ENCODE measurements around the gene GAREM1.

Gene GAREM1

DNA sequence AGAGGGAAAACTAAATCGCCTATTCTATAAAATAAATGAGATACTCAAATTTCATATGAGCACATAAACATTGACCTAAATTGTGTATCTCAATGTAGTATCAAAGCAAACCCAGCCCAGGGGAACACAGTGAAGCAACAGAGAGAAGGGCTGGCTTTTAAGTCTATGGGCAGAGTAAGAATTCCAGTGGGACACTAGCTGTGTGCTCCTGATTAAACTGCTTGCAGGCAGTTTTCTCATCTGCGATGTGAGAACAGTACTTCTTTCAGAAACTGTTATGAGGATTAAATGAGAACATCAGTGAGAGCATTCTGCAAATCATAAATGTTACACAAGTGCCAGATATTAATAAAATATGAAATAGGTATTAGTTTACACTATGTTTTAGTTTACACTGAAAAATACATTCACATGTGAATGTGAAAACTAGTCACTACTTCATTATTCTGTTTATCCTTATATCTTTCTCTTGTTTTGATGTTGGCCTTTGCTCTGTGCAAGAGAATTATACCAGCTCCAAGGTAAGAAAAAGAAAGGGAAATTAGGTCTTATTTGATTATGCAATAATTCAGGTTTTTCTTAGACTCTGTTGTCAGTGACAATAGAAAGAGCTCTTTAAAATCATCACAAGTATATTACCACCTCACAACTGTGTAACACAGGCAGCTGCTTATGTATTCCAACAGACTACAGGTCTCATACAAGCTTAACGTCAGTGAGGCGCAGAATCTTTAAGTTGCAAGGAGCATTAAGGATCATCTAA lies 47.5 kb downstream of the GAREM1 start:
- DNase-seq: no peak

DNA sequence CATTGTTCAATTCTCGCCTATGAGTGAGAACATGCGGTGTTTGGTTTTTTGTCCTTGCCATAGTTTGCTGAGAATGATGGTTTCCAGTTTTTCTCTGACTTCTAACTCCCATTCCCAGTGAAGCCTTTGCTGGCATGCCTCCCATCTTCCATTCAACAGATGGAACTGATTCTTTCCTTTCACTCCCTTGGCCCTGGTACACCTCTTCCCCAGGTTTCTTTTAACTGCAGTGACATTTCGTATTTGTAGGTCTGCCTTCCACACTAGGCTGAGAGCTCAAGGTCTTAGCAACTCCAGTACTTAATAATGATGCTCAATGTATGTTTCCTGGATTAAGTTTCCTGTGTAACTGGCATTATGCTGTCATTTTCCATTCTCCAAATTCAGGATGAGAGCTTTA lies 48.5 kb downstream of the GAREM1 start:
- DNase-seq: no peak

DNA sequence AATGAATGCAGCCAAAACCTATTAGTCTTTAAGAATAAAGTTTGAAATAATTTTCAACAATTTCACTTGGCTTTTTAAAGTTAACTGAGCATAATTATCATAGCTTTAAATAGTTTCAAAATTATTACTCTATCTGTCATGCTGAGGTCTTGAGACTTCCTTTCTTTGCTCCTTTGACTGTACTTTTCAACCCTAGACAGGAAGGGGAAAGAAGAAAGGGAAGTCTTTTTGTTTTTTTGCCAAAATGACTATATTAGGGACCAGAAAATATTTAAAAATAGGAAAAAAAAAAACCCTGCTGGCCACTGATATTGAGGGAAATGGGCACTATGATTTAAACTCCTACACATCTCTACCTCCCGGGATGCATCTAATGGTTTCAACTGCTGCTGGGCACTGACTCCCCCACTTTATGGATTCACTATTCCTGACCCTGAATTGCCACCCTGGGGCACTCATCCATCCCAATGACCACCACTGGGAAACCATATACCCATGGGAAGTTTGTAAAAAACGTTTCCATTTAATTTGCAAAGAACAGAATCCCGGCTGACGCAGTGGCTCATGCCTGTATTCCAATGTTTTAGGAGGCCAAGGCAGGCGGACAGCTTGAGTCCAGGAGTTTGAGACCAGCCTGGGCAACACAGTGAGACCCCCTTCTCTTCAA lies 50.5 kb downstream of the GAREM1 start:
- no peak for DNase-seq

DNA sequence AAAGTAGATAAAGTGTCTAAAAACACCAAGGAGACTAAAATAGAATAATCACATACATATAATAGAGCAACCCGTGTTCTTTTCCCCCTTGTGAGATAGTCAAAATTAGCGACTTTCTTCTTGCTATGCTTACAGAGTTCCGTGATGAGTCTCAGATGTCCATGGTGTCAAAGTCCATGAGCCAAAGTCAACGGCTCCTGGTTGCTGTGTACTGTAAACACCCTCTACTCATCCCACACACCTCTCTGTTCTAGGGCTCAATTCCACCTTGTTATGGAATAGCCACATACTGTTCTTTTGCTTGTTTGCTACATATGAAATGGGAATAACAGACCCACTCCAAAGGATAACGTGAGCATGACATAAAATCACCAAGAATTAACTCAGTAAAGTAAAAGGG lies 52.5 kb downstream of the GAREM1 start:
- DNase-seq: no peak

DNA sequence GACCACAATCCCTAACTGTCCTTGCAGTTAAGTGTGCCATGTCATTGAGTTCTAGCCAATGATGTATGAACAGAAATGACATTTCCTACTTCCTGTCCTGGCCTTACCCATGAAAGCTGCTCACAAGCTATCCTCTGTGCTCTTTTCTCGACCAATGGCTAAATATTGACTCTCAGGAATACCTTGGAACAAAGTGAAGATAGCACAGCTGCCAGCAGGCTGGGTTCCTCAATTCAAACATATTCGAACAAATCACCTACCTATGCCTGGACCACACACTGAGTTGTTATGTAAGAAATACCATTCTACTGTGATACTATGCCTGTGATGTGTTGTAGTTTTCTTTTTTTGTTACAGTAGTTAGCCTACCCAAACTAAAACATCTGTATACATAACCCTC lies 65.1 kb downstream of the GAREM1 start:
- DNase-seq: no peak

DNA sequence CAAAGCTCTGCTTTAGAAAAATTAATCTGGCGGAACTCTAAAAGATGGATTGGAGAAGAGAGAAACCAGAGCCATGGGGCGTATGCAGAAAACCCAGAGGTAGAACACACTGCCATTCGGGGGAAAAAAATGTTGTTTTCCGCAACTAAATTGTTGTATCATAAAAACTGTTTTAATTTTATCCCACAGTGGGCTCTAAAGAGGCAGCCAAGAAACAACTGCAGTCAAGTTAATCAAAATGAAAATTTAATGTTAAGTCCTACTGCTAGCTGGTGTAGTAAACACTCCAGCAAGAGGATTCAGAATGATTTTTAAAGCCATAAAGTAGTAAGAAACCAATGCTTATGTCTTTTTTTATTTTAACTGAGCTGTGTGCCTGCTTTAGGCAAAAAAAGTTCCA lies 69.1 kb downstream of the GAREM1 start:
- no peak for DNase-seq

DNA sequence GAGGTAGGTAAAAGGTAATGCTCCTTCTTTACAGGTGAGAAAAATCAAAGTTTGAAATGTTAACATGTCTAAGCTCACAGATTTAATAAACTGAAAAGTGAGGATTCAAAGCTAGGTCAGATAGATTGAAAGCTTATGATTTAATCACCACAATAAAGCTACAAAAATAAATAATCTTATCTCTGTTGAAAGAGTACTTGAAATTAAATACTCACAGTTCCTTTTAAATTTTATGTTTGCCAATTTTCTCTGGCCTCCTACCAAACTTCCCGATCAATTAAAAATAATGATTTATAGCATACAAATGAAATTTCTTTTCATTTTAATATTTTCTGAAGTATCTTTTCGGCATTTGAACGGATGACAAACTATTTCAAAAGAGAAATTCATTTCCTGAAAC lies 77.3 kb downstream of the GAREM1 start:
- no peak for DNase-seq

DNA sequence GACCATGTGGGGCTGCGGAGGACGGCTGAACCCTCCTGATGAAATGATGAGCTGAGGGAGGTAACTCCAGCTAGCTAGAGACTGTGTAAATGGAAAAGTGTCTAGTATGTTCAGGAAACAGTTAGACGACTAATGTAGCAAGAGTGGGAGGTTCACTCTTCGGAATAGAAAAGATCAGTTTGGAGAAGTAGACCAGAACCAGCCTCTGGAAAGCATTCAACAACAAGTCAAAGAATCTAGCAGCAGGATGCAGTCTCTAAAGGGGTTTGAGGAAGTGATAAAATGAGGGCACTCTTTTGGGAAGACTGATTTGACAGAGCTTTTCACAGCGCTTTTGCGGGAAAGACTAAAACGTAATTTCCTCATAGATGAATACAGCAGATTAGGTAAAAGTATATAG lies 79.6 kb downstream of the GAREM1 start:
- no peak for DNase-seq

DNA sequence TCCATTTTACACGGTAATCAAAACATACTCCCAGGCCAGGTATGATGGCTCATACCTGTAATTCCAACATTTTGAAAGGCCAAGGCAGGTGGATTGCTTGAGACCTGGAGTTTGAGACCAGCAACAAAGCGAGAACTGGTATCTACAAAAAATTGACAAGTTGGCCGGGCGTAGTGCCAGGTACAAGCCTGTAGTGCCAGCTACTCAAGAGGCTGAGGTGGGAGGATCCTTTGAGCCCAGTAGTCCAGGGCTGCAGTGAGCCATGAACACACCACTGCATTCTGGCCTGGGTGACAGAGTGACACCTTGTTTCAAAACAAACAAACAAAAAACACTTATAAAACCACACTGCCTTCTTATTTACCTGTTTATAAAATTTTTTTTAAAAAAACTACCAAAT lies 80.8 kb downstream of the GAREM1 start:
- DNase-seq: no peak

DNA sequence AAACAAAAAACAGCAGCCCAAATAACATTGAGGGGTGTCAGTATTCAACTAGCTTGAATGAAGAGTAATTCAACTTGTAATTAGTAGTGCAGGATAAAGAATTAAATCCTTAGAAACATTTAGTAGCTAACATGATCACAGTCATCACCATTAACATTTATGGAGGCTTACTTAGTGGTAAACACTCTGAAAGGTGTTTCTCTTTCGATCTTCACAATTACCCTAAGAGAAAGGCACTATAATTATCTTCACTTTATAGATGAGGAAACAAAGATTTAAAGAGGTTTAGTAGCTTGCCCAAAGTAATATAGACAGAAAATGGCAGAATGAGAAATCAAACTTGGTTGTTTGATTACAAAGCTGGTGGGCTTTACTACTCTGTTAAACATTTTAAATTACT lies 81.5 kb downstream of the GAREM1 start:
- DNase-seq: no peak

DNA sequence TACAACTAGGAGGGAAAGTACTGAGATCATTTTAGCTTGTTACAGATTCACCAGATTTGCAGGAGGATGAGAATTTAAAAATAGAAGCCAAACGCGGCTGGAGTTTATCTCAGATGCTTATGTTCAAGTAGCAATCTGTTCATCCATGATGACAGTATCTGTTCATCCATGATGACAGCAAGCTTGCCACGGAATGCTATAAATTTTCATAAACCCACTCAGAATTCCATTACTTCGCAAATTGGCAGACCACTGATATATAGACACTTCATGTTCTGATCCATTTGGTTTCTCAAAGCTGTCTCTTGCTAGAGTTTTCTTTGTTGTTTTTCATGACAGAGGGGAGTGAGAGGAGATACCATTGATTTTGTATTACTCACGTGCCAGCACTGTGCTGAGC lies 84.2 kb downstream of the GAREM1 start:
- DNase-seq: no peak

DNA sequence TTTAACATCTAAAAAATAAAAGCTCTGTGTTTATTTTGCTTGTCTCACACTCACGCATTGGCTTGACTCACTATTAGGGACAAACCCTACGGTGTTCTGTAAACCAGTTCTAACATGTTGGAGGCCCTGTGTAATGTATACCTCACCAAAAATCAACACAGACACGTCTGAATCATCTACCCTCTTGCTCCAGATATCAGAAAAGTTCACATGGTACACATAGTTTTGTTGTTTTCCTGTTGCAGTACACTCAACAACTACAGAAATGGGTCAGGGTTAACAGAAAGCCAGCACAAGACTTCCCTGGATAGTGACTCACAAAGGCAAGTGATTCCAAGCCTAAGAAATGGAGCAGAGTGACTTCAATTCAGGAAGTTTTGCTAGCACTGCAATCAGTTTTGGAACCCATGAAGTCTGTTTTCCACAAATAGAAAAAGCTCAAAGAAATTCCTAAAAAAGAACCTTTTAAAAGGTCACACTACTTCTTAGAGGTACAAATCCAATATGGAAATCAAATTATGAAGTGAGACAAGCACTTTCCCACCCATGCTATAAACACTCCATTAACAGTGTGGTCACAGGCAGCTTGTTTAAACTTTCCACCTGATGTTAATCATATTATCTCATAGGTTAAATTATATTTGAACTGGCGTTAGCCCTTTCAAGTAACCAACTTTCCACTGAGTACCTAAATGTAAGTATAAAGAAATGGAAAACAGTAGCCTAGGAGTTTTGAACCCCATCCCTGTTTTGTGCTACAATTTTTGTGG lies 87.4 kb downstream of the GAREM1 start:
- DNase-seq: no peak

DNA sequence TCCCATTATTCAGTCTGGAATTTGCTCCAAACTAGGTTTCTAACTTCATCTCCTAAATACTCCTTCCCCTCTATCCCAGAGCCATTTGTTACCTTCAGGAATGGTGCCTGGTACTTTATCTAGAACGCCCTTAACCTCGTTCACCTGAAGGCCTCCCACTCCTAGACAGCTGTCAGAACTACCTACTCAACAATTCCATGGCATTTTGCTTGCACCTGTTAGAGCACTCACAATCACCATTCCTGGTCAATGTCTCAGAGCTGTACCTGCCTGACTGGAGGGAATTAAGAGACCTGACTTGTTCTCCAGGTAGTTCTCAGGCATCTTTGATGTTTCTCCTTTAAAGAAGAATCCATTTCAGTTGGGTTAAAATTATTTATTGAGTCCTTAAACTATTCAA lies 88.9 kb downstream of the GAREM1 start:
- DNase-seq: no peak

DNA sequence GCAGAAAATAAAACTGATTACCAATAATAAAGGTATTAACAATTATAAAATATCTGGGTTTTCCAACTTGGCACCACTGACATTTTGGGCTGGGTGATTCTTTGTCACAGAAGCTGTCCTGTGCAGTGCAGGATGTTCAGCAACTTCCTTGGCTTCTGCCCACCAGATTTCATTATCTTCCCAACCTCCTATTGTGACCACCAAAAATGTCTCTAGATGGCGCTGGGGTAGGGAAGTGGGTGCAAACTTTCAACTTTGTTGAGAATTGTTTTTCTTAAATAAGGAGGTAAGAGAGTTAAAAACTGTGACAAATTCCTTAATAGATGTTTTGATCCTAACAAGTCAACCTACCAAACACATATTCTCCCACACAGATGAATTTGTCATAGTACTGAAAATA lies 90.1 kb downstream of the GAREM1 start:
- DNase-seq: no peak

DNA sequence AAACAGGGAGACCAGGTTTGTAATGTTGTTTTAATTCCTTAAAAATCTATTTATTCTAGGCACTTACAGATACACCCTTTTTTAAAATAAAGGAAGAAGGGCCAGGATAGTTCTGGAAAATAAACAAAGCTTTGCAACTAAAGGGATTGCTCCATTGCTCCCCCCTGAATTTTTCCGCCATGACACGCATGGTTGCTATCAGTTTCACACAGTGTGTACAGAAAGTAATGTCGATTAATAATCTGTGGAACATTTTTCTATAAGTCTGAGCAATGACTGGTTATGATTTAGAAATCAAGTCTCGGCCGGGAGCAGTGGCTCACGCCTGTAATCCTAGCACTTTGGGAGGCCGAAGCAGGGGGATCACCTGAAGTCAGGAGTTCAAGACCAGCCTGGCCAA lies 90.8 kb downstream of the GAREM1 start:
- DNase-seq: no peak

DNA sequence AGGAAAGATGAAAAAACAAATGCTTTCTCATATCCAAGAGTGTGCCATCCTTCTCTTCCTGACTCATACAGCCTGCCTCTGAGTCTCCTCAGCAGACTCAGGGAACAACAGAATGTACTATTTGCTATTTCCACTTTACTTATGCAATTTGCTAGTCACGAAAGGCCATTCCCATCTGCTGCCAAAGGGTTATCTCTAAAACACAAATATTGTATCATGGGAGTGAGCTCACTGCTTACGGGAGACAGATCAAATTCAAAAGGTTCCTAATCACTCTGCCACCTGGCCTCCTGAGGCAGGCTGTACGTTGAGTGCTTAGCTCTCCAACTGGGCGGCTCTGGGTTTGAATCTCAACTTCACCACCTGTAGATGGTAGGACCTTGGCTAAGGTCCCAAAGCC lies 92.0 kb downstream of the GAREM1 start:
- no peak for DNase-seq

DNA sequence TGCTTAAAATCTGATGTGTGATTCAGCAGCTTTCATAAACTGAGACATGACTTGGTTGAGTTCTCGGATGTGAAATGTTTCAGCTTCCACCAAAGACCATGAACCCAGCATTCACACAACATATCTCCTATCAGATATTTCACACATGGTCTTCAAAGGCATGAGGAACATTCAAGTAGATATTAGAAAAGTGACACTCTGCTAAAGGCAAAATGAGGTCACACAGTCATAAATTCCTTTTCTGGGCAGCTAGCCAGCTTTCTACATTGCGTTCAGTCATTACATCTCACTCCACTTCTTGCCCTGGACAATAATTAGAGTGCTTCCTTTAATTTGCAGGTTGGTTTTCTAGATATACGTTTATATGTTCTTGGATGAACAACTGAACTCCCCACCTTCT lies 96.7 kb downstream of the GAREM1 start:
- no peak for DNase-seq

DNA sequence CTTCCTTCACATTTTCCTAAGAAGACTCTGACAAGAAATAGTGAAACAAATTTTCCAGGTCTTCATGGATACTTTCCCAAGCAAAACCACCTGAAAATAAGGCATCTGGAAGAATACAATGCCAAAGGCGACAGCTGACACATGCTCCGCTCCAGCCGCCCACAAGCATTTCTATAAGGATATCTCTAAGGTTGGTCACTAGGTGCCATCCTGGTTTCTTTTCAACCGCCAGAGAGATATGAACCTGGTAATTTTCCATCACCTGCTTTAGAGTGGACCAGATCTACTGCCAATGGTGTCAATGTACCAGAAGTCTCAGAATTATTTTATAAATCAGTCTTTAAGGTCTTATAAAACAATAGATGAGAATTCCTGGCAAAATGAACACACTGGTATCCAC lies 97.2 kb downstream of the GAREM1 start:
- DNase-seq: no peak

DNA sequence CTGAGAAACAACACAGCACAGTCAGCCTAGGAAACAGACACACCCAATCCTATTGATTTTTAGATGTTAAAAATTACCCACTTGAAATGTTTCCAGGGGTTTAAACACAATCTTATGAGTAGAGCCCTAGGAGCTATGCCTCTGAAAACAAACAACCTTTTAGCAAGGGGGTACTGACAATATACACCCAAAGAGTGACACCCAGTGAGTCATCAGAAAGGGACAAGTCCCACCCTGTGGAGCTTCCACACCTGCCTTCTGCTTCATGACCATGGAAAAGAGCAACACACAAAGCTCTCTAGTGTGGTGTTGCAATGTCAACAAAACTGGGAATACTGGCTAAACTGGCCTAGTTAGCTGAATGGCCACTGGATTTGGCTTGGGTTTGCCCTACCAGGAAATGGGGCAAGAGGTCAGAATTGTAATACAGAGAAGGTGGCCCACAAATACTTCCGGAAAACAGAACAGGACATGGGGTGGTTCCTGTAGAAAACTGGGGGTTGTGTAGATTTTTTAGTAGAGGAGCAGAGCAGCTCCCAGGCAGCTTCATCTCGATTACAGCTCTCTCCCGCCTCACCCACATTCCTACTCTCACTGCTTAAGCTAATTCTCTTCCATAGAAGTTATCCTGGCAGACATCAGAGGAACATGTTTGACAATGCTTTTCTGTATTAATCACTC lies 98.2 kb downstream of the GAREM1 start:
- DNase-seq: no peak

DNA sequence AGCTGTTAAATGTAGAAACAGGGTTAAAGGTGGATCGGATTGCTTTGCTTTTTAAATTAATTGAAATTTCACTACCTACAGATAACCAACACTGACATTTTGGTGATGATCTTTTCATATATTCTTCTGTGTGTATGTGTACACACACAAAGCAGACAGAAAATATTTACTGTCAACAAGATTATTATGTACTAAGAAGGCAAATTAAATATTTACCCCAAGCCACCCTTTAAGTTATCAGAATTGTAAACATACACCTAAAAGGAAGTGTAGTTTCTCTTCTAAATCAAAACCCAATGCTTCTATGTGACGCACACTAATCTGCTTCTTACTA lies 98.7 kb downstream of the GAREM1 start:
- no peak for DNase-seq

DNA sequence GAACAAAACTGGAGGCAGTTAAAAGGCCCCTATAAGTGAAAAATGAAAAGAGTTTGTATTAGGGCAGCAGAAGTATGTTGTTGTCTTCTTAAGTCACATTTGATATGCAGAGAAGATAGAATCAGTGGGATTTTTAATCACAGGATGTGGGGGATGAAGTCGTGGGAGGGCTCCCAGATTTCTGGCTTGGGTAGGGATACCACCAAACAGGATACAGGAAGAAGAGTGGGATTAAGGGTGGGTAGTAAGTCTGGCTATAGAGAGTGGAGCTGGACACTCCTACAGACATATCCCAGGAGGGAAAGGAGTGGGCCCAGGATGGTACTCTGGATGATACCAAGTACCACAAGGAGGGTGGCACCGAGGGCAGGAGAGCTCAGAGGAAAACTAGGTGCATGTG lies 99.3 kb downstream of the GAREM1 start:
- DNase-seq: no peak

DNA sequence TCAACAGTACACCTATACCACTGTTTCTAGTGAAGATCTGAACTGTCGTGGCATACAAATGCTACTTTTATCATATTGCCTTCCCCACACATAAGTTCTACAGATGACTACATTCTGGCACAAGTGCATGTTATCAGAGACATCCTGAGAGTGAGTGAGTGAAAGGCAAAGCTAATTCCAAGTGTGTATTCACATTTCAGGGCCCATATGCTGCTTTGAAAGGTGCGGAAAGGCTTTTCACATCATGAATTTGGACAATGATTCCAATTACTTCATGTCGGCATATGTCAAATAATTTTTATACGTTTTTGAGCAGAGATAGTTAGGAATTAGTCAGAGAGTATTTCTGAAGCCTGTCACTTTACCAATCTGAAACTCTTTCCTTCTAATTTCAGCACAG lies 101.7 kb downstream of the GAREM1 start:
- no peak for DNase-seq

DNA sequence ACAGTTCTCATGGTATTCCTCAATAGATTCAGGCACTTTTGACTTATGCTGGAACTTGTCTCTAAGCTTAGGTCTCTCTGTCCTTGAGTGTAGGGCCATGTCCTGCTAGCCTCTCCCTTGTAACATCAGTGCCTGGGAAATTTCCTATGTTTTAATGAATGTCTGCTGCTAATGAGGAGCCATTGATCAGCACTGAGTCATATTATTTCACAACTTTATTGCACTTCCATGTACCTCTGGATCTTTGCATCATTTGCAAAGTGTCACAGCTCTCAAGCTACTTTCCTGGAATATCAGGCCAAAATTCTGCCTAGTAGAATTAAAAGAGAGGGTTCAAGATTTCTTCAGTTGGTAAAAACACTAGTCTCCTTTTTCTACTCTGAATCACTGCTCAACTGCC lies 102.5 kb downstream of the GAREM1 start:
- no peak for DNase-seq

All from activated gamma-delta T cell (primary cell).